CD4-positive, CD25-positive, alpha-beta regulatory T cell (primary cell): ENCODE data around the gene CLDN11. TPM values are rescaled to one million over a fixed set of nuclear protein-coding genes. Genes with fewer than 3 reads are reported as not detected.

Source experiments
- ATAC-seq, 2 donors: fragments of 150-1000 bp; cut with Tn5 transposase; one replicate each; pipeline ENCODE4 v1.10.0; 2021; ENCODE audit warnings: low read depth in 2 of 2, moderate number of reproducible peaks in 2 of 2, moderate library complexity in 1 of 2
- DNase-seq, 3 donors: peaks; one replicate each; pipeline versions ENCODE4 v3.0.0 to v3.0.0-alpha.2; 2012 to 2022; ENCODE audit warnings: mixed read lengths in 1 of 3
- H3K27ac ChIP-seq: one replicate; pipeline ENCODE4 v1.7.0; 2013; ENCODE audit warnings: mild to moderate bottlenecking, low read length; ENCODE audit not compliant: insufficient read depth, poor library complexity, severe bottlenecking
- H3K27me3 ChIP-seq: one replicate; pipeline ENCODE4 v1.7.0; 2013; ENCODE audit warnings: low read length; ENCODE audit not compliant: control insufficient read depth, insufficient read depth
- H3K36me3 ChIP-seq: one replicate; pipeline ENCODE4 v1.7.0; 2013; ENCODE audit warnings: mild to moderate bottlenecking, low read length, moderate library complexity; ENCODE audit not compliant: control insufficient read depth, insufficient read depth
- H3K4me1 ChIP-seq: 2 replicates; pipeline ENCODE4 v1.7.0; 2013; ENCODE audit warnings: mild to moderate bottlenecking, low read length; ENCODE audit not compliant: insufficient read depth, control insufficient read depth, poor library complexity, severe bottlenecking
- H3K4me3 ChIP-seq: one replicate; pipeline ENCODE4 v1.7.0; 2013; ENCODE audit warnings: low read depth, mild to moderate bottlenecking, low read length, moderate library complexity
- H3K9me3 ChIP-seq, 2 experiments: 1 replicate in 1 of 2; 2 replicates in 1 of 2; pipeline ENCODE4 v1.7.0; 2013; ENCODE audit warnings: low read length in 2 of 2, mild to moderate bottlenecking in 1 of 2, moderate library complexity in 1 of 2; ENCODE audit not compliant: control insufficient read depth in 2 of 2
- H3K27ac Mint-ChIP-seq, 3 donors: one replicate each; pipeline ENCODE4 v1.8.0; 2020 to 2022; ENCODE audit warnings: mild to moderate bottlenecking in 3 of 3, mixed read lengths in 3 of 3, moderate library complexity in 2 of 3
- H3K27me3 Mint-ChIP-seq: one replicate; pipeline ENCODE4 v1.8.0; 2022; ENCODE audit warnings: mild to moderate bottlenecking, mixed read lengths
- H3K36me3 Mint-ChIP-seq: one replicate; pipeline ENCODE4 v1.8.0; 2020; ENCODE audit warnings: mixed read lengths
- H3K4me1 Mint-ChIP-seq, 4 donors: one replicate each; pipeline ENCODE4 v1.8.0; 2020 to 2022; ENCODE audit warnings: mixed read lengths in 4 of 4, mild to moderate bottlenecking in 1 of 4
- H3K4me3 Mint-ChIP-seq, 4 donors: one replicate each; pipeline ENCODE4 v1.8.0; 2020 to 2022; ENCODE audit warnings: mild to moderate bottlenecking in 4 of 4, mixed read lengths in 4 of 4, moderate library complexity in 3 of 4
- H3K9me3 Mint-ChIP-seq, 7 donors: one replicate each; pipeline ENCODE4 v1.8.0; 2020 to 2022; ENCODE audit warnings: mixed read lengths in 7 of 7, mild to moderate bottlenecking in 3 of 7, moderate library complexity in 2 of 7
- polyA plus RNA-seq, 4 donors: library from polyadenylated mRNA; unstranded; fragments of 300-500 nt; fragmentation: Illumina TruSeq; gene quantifications; one replicate each; pipeline ENCODE4 v1.2.3, GENCODE V29; 2021
- total RNA-seq: library from RNA; stranded (reverse); gene quantifications from one replicate; pipeline ENCODE4 v1.2.3, GENCODE V29; 2022

The CLDN11 gene
- total RNA-seq (not detected), polyA plus RNA-seq (not detected)

DNA sequence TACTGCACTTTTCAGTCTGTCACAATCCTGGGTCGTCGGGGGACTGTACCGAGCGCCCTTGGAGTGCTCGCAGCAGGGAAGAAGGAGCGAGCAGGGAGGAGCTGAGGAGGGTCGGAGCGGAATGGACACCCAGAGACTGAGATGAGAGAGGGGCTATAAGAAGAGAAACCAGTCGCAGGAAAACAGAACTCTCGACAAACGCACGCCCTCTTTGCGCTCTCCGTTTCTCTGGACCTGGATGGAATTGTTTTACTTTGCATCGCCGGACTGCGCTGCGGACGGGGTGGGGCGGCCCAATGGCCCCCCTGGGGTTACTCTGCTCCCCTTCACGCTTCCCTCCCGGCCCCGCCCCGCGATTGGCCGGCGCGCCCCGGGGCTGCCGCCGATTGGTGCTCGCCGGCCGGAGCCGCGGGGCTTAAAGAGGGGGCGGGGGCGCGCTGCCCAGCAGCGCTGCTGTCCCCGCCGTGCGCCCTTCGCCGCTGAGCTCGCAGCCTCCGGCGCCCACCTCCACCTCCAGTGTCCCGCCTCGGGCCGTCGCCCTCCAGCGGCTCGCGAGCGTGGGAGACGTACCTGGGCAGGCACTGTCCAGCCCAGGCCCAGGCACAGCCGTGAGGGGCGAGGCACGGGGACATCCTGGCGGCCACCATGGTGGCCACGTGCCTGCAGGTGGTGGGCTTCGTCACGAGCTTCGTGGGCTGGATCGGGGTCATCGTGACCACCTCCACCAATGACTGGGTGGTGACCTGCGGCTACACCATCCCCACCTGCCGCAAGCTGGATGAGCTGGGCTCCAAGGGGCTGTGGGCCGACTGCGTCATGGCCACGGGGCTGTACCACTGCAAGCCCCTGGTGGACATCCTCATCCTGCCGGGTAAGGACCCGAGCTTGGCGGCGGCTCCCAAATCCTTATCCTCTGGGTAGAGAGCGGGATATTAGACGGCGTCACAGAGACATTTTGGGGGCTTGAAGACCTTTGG lies at the start of gene CLDN11:
Gene CLDN11, plus strand, starts transcription at position 447 of the 977 bp plus-strand sequence. Its CDS starts 199 bp downstream, at position 646.
- Histone ChIP-seq H3K4me3 (no peak within 1 kb of the TSS), H3K27me3 (peaks cover 21% of the 10 kb centered on the region), H3K9me3 (no peaks in the 10 kb centered on the region), H3K4me1 (peaks cover 15% of the 10 kb centered on the region), H3K27ac (no peak within 1 kb of the TSS), H3K36me3 (no peaks in the 10 kb centered on the region)
- Mint-ChIP-seq H3K9me3 (no peaks in the 10 kb centered on the region), H3K36me3 (no peaks in the 10 kb centered on the region), H3K27ac (no peak within 1 kb of the TSS), H3K27me3 (peaks cover 42% of the 10 kb centered on the region), H3K4me3 (peak within 1 kb of the TSS; percentile 59 to 87 (median 63)), H3K4me1 (peaks cover 0 to 15% (median 9%) of the 10 kb centered on the region in 4 donors)
- no peak for DNase-seq
- ATAC-seq, result no peak

DNA sequence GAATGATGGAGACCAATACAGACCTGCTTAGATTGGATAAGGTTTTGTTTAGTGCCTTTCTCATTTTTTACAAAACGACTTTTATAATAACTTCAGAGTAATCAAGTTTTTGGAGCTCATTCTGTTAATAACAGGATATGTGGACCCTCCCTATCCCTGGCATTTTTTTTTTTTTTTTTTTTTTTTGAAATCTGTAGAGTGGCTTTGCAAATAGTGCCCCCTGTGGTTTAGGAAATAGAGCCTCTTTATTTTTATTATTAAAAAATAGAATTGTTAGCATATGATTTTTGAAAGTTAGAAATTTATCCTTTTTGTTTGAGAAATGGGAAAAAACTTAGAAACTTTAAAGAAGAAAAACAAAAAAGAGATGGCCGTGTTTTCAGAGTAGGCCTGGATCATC lies 49.7 kb upstream of the CLDN11 start:
- DNase-seq (peak in 1 of 3 donors; percentile 18), ATAC-seq (no peak)
- H3K4me3 Mint-ChIP-seq, result no peak overlapping the region
- H3K27ac ChIP-seq, result no peak overlapping the region
- H3K27me3 Mint-ChIP-seq, result no peaks in the 10 kb centered on the region
- H3K27ac Mint-ChIP-seq, result no peak overlapping the region
- H3K9me3 ChIP-seq, result no peaks in the 10 kb centered on the region
- peaks cover 21 to 41% (median 24%) of the 10 kb centered on the region in 4 donors for H3K4me1 Mint-ChIP-seq
- no peaks in the 10 kb centered on the region for H3K27me3 ChIP-seq
- H3K36me3 ChIP-seq, result no peaks in the 10 kb centered on the region
- no peak overlapping the region for H3K4me3 ChIP-seq
- peaks cover 9% of the 10 kb centered on the region for H3K36me3 Mint-ChIP-seq
- no peaks in the 10 kb centered on the region for H3K4me1 ChIP-seq
- H3K9me3 Mint-ChIP-seq, result no peaks in the 10 kb centered on the region

DNA sequence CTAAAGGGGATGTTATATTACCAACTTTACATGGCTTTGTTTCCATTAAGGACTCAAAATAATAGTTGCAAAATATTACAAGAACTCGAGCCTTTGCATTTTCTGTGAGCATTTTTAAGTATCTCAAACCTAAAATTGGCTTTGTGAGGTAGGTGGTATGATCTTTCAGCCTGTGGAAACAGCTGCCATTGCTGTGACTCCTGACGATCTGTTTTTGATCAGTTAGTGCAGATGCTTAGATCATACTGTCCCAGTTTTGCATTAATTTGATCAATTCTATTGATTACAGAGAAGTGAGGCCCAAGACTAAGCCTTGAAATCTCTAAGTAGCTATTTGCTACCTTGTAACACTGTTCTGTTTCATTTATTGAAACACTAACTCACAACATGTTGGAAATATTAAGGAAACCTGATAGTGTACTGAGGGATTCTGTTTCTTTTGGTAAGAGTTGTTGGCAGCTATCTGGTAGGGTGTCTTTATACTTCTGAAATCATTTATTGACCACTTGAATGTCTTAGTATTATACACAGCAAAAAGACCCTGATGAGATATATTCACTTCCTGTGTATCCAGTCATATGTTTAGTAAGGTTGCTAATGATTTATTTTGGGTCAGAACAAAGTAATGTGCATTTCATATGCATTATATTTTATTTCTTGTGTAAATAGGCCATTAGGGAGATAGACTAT lies 46.3 kb upstream of the CLDN11 start:
- no peak overlapping the region for H3K27ac ChIP-seq
- no peaks in the 10 kb centered on the region for H3K9me3 ChIP-seq
- H3K36me3 Mint-ChIP-seq, result peaks cover 9% of the 10 kb centered on the region
- H3K27ac Mint-ChIP-seq, result peak overlapping the region in 1 of 3 donors; percentile 49
- peaks cover 15 to 33% (median 28%) of the 10 kb centered on the region in 4 donors for H3K4me1 Mint-ChIP-seq
- no peaks in the 10 kb centered on the region for H3K36me3 ChIP-seq
- no peaks in the 10 kb centered on the region for H3K27me3 Mint-ChIP-seq
- H3K4me3 ChIP-seq, result no peak overlapping the region
- DNase-seq, result no peak
- no peak overlapping the region for H3K4me3 Mint-ChIP-seq
- no peaks in the 10 kb centered on the region for H3K9me3 Mint-ChIP-seq
- ATAC-seq, result no peak
- no peaks in the 10 kb centered on the region for H3K27me3 ChIP-seq
- no peaks in the 10 kb centered on the region for H3K4me1 ChIP-seq

DNA sequence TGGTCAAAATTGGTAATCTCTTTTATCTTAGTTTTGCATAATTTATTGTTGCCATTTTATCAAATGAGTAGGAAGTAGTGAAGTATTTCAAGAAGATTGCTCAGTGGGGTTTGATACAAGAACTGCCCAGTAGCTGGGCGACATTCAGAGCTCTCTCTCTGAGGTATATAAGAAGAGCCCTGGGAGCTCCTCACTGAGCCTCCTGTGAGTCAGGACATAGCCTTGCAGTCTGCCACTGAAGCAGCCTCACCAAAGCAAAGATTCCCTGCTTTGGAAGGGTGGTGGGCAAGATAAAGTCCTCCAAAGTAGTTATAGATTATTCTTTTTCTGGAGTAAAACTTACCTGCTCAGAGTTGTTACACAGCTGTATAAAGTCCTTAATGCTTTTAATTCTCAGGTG lies 35.1 kb upstream of the CLDN11 start:
- Mint-ChIP-seq H3K4me3 (no peak overlapping the region), H3K27ac (peak overlapping the region in 2 of 3 donors; percentile 8 to 63), H3K4me1 (peaks cover 0 to 16% (median 9%) of the 10 kb centered on the region in 4 donors), H3K9me3 (peaks cover 0 to 2% (median 0%) of the 10 kb centered on the region in 7 donors), H3K36me3 (peaks cover 36% of the 10 kb centered on the region), H3K27me3 (no peaks in the 10 kb centered on the region)
- Histone ChIP-seq H3K27me3 (no peaks in the 10 kb centered on the region), H3K4me1 (no peaks in the 10 kb centered on the region), H3K9me3 (no peaks in the 10 kb centered on the region), H3K27ac (no peak overlapping the region), H3K4me3 (no peak overlapping the region), H3K36me3 (peaks cover 10% of the 10 kb centered on the region)
- DNase-seq, result no peak
- ATAC-seq, result no peak

DNA sequence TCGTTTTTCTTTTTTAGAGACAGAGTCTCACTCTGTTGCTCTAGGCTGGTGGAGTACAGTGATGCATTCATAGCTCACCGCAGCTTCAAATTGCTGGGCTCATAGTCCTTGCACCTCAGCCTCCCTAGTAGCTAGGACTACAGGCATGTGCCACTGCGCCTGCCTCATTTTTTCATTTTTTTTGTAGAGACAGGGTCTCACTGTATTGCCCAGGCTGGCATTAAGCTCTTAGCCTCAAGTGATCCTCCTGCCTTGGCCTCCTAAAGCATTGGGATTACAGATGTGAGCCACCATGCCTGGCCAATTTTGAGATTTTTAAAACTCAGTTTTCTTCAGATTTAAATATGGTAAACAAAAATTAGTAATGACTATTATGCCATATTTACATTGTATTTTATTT lies 32.2 kb upstream of the CLDN11 start:
- Histone ChIP-seq H3K4me1 (no peaks in the 10 kb centered on the region), H3K36me3 (peaks cover 7% of the 10 kb centered on the region), H3K4me3 (no peak overlapping the region), H3K27ac (no peak overlapping the region), H3K9me3 (no peaks in the 10 kb centered on the region), H3K27me3 (no peaks in the 10 kb centered on the region)
- no peak overlapping the region for H3K4me3 Mint-ChIP-seq
- H3K27me3 Mint-ChIP-seq, result no peaks in the 10 kb centered on the region
- no peak overlapping the region for H3K27ac Mint-ChIP-seq
- H3K4me1 Mint-ChIP-seq, result peaks cover 0 to 8% (median 7%) of the 10 kb centered on the region in 4 donors
- peaks cover 32% of the 10 kb centered on the region for H3K36me3 Mint-ChIP-seq
- DNase-seq (no peak), ATAC-seq (no peak)
- peaks cover 0 to 2% (median 0%) of the 10 kb centered on the region in 7 donors for H3K9me3 Mint-ChIP-seq

DNA sequence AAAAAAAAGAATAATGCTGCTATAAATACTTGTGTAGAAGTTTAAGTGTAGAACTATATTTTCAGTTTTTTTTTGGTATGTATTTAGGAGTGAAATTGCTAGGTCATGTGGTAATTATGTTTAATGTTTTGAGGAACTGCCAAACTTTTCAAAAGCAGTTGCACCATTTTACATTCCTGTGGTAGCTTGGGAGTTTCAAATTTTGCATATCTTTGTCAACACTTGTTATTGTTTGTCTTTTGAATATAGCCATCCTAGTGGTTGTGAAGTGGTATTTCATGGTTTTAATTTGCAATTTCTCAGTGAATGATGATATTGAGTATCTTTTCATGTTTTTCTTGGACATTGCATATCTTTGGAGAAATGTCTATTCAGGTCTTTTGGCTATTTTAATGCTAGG lies 30.7 kb upstream of the CLDN11 start:
- H3K36me3 ChIP-seq, result peaks cover 12% of the 10 kb centered on the region

DNA sequence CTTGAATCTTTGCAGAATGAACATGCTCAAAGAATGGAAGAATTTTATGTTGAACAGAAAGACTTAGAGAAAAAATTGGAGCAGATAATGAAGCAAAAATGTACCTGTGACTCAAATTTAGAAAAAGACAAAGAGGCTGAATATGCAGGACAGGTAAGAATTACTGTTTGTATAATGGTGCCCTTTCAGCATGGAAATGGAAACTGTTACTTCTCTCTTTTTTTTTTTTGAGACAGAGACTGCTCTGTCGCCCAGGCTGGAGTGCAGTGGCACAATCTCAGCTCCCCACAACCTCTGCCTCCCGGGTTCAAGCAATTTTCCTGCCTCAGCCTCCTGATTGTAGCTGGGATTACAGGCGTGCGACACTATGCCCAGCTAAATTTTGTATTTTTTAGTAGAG lies 27.6 kb upstream of the CLDN11 start:
- Mint-ChIP-seq H3K9me3 (peaks cover 0 to 2% (median 0%) of the 10 kb centered on the region in 7 donors), H3K27ac (peak overlapping the region in 1 of 3 donors; percentile 29), H3K4me1 (peaks cover 0 to 13% (median 4%) of the 10 kb centered on the region in 4 donors), H3K4me3 (no peak overlapping the region), H3K36me3 (peaks cover 19% of the 10 kb centered on the region), H3K27me3 (no peaks in the 10 kb centered on the region)
- Histone ChIP-seq H3K27ac (no peak overlapping the region), H3K4me1 (no peaks in the 10 kb centered on the region), H3K4me3 (no peak overlapping the region), H3K9me3 (no peaks in the 10 kb centered on the region), H3K36me3 (peaks cover 5% of the 10 kb centered on the region), H3K27me3 (no peaks in the 10 kb centered on the region)
- no peak for ATAC-seq
- no peak for DNase-seq

More for the DNA sequence above, 30.7 kb upstream of the CLDN11 start:
- no peaks in the 10 kb centered on the region for H3K9me3 ChIP-seq
- Mint-ChIP-seq H3K27me3 (no peaks in the 10 kb centered on the region), H3K4me1 (peaks cover 6 to 8% (median 7%) of the 10 kb centered on the region in 4 donors), H3K36me3 (peaks cover 40% of the 10 kb centered on the region), H3K9me3 (peaks cover 0 to 2% (median 0%) of the 10 kb centered on the region in 7 donors), H3K4me3 (peak overlapping the region in 1 of 4 donors; percentile 43), H3K27ac (no peak overlapping the region)
- no peaks in the 10 kb centered on the region for H3K4me1 ChIP-seq
- H3K4me3 ChIP-seq, result no peak overlapping the region
- no peak for DNase-seq
- no peak for ATAC-seq
- no peak overlapping the region for H3K27ac ChIP-seq
- no peaks in the 10 kb centered on the region for H3K27me3 ChIP-seq
